ENCODE results near the gene ZNF165. TPM values are rescaled to one million over a fixed set of nuclear protein-coding genes. Genes with fewer than 3 reads are reported as not detected.

Gene ZNF165
- total and polyA plus RNA-seq, 2 of the 13 experiments (the other 11 are each of a cell fraction or from before 2014, with no cell fraction given), result 0.58 to 8.6 TPM

DNA sequence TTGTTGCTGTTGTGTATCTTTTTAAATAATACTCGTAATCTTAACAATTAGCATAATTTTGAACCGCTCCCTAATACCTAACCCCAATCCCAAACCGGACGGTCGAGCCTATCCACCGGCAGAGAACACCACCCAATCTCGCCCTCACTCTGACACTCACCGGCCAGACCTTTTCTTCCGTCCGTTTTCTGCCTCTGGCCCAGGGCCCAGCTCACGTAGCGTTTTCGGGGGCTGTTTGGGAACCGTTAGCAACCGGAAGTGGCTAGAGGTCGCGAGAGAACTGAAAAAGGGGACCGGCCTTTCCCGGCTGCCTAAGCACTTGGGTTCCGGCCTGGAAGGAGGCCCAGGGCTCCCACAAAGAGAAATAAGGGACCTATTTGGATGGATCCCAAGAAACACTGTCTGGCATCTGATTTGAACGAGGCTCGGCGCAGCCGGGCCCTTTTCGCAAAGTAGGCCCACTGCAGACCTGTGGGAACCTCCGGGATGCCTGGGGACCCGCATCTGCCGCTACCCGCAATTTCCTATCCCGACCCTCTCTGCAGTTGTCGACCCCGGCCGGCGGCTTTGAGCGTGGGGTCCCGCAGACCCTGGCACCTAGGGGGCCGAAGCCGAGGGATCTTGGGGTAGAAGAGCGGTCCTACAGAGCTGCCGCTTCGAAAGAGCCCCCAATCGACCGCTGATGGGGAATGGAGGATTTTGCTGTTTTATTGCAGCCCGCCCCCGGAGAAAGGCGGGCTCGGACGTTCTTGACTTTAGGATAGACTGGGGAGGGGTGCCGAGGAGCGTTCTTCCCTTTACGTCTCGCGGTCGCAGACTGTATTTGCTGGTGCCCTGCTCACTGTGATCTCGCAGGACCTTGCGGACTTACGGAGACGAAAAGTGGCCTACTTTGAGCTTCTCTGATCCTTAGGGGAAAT is 56.5 kb downstream of the ZNF165 start (continued):
- TF ChIP-seq ZHX2 (IDR thresholded peaks at IDR 0.05; ENCODE audit: low read depth) (peak; percentile 84), ZHX2 (CRISPR knock-in tag; IDR thresholded peaks at IDR 0.05; ENCODE audit: borderline replicate concordance) (peak; percentile 58; the same call in 1 of the 2 replicates), ZNF562 (CRISPR knock-in tag; IDR thresholded peaks at IDR 0.05; ENCODE audit: borderline replicate concordance) (no peak), PRPF4 (IDR thresholded peaks at IDR 0.05; ENCODE audit: low read depth, low read length, poor library complexity, severe bottlenecking) (no peak), PRMT3 (CRISPR knock-in tag; IDR thresholded peaks at IDR 0.05; ENCODE audit: borderline replicate concordance, low read depth) (peak; percentile 87; the same call in 1 of the 2 replicates), GRHL1 (CRISPR knock-in tag; conservative IDR thresholded peaks at IDR 0.05) (no peak), ZNF3 (CRISPR knock-in tag; IDR thresholded peaks at IDR 0.05) (no peak), E2F2 (CRISPR knock-in tag; IDR thresholded peaks at IDR 0.05; ENCODE audit: borderline replicate concordance) (no peak), TCF7 (IDR thresholded peaks at IDR 0.05; ENCODE audit: low read depth) (peak; percentile 19; the same call in 1 of the 2 replicates), ZNF557 (CRISPR knock-in tag; IDR thresholded peaks at IDR 0.05) (peak; percentile 79; the same call in 1 of the 2 replicates), TCF12 (IDR thresholded peaks at IDR 0.05) (no peak), TCF12 (CRISPR knock-in tag; IDR thresholded peaks at IDR 0.05) (peak; percentile 76; the same call in 1 of the 2 replicates), SKI (IDR thresholded peaks at IDR 0.05; ENCODE audit: partially characterized antibody) (peak; percentile 78), MAF1 (CRISPR knock-in tag; IDR thresholded peaks at IDR 0.05; ENCODE audit: borderline replicate concordance) (no peak), SRSF1 (optimal IDR thresholded peaks at IDR 0.05; ENCODE audit: low read depth, low read length) (no peak)

All from HepG2 (cell line).